ENCODE data around the gene DMRTC2.
A peak's percentile ranks its signal among the peaks of the same experiment; 100 is the strongest.
"Not testable (repeated sequence)": the region's sequence is repeated elsewhere in the genome, so short reads cannot be mapped to it uniquely, and the experiment has no call there.

The DMRTC2 gene

DNA sequence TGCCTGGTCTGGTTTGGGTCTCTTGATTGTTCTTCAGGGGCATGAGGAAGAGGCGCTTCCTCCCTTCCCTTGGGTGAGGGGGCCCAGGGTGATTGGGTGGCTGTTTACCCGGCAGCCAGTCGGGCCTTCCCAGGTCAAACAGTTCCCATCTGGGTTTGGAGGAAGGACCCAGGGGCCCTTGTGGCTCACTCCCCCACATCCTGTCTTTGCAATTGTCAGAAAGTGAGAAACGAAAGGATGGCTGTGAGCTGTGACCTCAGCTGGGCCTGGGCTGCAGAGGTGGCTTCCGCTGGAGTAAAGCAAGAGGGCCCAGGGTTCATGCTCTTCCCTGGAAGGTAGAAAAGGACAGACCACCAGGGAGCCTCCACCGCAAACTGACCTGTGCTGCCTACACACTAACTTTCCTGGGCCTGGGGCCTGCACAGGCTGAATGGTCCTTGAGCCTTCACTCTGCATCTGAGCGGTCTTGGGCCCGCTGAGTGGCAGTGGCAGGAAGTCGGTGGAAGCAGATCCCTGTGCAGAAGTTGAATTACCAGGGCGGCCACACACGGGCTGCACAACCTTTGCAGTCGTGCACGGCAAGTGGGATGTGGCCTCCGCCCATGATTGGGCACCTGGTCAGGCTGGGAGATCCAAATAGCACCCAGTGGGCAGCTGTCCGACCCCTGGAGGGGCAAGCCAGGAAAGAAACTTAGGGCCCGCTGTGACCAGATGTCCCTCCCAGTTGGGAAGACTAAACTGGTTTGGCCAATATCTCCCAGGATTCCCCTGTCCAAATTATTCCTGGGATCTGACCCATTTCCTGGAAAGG is 26.9 kb downstream of the DMRTC2 start:
- DNase-seq (ENCODE audit: low read depth) = peak; percentile 46

DNA sequence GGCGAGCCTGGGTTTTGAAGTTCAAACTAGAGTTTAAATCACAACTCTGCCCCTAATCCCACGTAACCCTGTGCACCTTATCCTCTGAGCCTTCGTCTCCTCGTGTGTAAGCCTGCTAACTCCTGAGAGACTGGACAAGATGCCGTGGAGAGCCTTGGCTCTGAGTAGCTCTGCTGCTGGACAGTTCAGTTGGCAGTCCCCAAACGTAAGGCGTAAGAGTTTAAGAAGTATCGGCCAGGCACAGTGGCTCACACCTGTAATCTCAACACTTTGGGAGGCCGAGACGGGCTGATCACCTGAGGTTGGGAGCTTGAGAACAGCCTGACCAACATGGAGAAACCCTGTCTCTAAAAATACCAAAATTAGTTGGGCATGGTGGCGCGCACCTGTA is 27.5 kb downstream of the DMRTC2 start:
- no peak for DNase-seq (ENCODE audit: low read depth)

DNA sequence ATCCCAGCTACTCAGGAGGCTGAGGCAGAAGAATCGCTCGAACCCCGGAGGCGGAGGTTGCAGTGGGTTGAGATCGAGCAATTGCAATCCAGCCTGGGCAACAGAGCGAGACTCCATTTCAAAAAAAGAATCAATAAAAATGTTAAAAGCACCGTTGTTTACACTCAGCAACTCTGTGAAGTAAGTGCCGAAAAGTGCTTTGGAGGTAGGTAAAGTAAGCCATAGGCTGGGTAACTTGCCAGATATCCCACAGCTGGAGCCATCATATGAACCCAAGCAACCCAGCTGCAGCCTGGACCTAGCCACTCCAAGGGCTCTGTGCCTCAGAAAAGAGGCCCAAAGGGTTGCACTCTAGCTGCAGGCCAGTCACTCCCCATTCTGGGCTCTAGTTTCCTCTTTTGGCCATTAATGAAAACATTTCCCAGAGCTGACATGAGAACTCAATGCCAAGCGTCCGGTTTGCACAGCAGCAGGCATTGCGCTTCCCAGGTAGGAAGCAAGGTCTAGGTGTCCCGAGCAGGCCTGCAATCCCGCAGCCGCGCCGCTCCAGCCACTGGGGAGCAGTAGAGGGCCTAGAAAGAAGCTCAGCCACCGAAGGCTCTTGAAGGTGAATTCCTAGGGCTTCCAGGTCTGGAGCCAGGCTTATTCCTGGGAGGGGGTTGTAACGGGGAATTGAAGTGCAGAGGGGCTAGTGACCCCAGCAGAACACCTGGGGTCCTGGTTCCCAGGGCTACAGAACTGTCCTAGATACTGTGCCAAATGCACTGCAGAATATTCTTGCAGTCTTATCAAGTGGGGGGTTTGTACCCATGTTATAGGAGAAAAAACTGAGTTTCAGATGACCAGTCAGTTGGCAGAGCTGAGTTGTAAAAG is 28.2 kb downstream of the DMRTC2 start:
- DNase-seq (ENCODE audit: low read depth) = peak; percentile 45

DNA sequence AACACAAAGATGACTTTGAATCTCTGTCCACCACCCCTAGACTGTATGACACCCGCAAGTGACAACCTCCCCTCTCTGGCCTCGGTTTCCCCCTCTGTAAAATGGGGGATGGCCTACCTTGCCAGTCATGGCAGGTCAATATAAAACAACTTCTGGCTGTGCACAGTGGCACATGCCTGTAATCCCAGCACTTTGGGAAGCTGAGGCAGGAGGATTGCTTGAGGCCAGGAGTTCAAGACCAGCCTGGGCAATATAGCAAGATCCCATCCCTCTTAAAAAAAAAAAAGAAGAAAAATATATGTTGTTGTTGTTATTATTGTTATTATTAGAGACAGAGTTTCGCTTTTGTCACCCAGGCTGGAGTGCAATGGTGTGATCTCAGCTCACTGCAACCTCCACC is 31.1 kb downstream of the DMRTC2 start:
- not testable (repeated sequence) for DNase-seq (ENCODE audit: low read depth)

DNA sequence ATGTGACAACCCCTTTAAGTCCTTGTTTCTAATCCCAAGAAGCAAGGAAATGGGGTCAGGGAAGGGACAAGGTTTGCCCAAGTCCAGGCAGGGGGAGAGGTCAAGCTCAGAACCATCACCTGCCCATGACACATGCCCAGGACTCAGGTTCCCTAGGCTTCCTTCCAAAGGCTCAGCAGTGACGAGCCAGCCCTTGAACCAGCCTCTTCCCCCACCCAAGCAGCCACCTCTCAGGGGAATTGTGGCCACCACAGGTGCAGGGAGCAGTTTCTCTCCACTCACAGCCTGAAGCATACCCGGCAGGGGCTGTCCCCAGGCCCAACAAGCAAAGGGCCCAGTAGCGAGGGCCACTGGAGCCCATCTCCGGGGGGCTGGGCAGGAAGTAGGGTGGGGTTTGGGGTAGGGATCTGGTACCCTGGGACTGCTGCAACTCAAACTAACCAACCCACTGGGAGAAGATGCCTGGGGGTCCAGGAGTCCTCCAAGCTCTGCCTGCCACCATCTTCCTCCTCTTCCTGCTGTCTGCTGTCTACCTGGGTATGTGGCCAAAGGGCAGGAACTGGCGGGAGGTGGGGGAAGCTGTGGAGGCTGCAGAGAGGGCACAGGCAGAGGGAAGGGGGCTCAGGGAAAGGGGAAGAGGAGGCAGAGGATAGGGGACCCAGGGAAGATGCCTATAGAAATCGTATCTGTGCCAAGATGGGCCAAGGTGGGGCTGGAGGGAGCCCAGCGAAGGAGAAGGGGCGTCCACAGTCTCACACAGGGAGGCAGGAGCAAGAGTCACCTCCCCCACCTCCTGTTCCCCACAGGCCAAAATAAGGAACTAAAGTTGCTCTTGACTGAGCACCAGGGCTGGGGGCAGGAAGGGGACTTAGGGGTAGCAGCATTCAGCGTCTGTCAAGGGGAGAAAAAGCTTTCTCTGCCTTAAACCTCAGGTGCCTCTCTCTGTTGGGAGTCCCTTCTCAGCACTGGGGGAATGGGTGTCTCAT is 32.3 kb downstream of the DMRTC2 start, which contains the start of gene CD79A:
Gene CD79A (plus strand): TSS at position 433 of the 986 bp plus-strand sequence. CDS start 26 bp downstream, at position 459.
- no peak for DNase-seq (ENCODE audit: low read depth)

DNA sequence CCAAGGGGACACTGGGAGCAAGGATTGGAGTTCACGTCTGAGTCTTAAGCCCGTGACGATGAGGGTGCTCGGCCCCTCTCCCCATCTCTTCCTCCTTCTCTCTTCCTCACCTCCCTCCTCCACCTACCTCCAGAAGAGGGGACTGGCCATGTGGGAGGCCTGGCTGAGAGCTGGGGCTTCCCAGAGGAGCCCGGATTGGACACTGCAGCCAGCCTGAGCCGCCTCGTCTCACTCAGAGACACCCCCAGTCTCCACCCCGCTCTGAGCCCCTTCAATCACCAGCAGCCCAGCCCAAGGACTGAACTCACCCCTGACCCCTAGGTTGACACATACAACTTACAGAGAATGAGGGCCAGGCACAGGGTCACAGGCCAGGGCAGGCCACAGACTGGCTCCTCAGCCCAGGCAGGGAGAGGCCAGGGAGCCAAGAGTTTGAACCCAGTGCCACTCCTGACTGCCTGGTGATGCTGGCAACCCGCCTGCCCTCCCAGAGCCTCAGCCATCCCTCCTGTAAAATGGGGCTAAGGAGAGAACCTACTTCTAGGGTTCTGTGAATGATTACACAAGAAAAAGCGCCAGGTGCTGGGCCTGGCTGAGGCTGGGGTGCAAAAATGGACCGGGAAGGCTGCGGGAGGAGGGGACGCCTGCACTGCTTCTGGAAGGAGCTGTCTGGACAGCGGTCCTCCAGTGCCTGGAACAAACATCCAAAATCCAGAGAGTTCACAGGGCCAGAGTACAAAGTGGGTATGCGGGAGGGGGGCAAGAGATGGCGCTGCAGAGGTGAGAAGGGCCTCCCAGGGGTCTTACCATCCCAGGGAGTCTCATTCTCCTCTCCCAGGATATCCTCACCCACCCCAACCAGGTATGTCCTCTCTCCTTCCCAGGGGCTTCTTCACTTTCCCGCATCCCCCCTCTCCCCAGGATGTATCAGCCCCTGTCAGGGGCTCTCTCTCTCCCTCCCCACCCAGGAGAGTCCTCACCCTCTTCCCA is 33.4 kb downstream of the DMRTC2 start:
- DNase-seq (ENCODE audit: low read depth) = no peak

DNA sequence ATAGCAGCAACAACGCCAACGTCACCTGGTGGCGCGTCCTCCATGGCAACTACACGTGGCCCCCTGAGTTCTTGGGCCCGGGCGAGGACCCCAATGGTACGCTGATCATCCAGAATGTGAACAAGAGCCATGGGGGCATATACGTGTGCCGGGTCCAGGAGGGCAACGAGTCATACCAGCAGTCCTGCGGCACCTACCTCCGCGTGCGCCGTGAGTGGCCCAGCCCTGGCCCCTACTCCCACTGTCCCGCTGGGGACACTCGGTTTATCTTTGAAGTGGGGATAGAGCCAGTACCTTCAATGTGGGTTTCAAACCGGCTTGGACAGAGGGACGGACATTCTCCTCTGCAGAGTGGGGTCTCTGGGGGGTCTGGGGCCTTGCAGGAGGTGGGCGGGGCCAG is 34.2 kb downstream of the DMRTC2 start:
- DNase-seq (ENCODE audit: low read depth) = no peak

DNA sequence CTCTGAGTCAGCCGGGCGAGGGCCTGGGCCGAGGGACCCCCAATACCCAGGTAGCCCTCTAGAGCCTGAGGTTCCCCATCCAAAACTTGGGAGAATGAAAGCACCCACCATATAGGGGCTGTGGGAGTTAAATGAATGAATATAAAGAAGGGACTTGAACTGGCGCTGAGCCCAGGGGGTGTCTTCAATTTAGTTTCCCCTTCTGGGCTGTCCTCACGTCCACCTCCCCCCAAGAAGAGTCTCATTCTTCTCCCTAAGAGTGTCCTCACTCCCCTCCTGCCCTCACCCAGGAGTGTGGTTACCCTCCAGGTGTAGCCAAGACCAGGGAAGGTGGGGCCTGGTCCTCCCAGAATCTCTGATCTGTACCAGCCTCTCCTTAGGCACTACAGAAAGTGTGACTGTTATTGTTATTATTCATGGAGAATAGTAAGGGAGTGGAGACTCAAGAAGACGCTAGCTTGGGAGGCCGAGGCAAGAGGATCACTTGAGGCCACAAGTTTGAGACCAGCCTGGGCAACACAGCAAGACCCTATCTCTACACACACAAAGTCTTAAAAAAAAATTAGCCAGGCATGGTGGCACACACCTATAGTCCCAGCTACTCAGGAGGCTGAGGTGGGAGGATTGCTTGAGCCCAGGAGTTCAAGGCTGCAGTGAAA is 35.0 kb downstream of the DMRTC2 start:
- DNase-seq (ENCODE audit: low read depth) = no peak

DNA sequence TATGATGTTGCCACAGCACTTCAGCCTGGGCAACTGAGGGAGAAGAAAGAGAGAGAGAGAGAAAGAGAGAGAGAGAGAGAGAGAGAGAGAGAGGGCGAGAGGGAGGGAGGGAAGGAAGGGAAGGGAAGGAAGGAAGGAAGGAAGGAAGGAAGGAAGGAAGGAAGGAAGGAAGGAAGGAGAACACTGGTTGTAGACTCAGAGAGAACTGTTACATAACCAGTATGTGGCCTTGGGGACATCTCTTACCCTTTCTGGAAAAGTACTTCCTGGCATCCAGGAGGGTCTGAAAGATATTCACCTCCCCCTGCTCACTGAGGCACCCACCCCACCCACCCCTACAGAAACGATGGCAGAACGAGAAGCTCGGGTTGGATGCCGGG is 35.5 kb downstream of the DMRTC2 start:
- no peak for DNase-seq (ENCODE audit: low read depth)

DNA sequence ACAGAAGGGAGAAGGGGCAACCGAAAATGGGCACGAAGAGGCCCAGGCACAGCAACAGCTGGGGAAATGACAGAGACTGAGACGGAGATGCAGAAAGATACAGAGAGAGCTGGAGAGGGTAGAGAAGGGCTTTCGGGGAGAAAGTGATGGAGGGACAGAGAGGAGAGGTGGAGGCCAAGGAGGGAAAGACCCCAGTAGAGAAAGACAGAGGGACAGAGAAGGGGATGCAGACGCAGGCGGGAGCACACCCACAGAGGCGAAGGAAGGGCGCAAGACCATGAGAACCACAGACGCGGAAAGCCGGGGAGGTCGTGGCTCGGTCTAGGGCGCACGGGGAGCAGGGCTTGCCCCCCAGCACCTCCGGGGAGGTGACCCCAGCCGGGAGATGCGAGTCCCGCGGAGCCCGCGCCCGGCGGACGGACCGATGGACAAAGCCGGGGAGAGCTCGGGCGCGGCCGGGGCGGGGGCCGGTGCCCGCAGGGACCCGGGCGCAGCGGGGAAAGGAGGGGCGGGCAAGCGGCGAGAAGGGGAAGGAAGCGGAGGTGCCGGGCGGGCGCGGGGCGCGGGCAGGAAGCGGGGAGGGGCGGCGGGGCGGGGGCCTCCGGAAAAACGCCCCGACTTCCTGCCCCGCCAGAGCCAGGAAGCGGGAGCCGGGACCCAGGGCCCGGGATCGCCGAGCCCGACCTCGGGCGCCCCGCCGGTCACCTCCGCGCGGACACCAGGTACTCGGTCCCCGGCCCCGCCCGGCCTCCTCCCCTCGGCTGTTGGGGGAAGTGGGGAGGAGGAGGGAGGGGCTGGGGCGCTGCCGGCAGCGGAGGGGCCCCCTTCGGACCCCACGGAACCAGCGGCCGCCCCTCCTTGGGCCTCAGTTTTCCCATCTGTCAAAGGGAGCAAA is 38.0 kb downstream of the DMRTC2 start, which contains the start of gene ARHGEF1:
Gene ARHGEF1 (plus strand): TSS at position 617 of the 895 bp plus-strand sequence. CDS start 4,899 bp downstream, outside the sequence.
- DNase-seq (ENCODE audit: low read depth) = peak; percentile 67

DNA sequence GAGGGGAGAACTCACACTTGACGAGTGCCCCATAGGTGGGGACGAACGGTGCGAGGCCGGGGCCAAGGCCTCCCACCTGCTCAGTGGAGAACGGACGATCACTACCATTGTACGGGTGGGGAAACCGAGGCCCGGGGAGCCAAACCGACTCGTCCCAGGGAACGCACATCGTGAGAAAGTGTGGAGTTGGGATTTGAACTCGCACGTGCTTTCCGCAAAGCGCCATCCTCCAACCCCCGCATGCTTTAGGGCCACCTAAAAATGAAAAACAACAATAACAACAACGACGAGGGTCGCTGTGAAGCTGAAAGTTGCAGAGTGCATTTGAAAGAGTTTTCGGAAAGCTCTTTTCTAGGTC is 38.6 kb downstream of the DMRTC2 start:
- no peak for DNase-seq (ENCODE audit: low read depth)

DNA sequence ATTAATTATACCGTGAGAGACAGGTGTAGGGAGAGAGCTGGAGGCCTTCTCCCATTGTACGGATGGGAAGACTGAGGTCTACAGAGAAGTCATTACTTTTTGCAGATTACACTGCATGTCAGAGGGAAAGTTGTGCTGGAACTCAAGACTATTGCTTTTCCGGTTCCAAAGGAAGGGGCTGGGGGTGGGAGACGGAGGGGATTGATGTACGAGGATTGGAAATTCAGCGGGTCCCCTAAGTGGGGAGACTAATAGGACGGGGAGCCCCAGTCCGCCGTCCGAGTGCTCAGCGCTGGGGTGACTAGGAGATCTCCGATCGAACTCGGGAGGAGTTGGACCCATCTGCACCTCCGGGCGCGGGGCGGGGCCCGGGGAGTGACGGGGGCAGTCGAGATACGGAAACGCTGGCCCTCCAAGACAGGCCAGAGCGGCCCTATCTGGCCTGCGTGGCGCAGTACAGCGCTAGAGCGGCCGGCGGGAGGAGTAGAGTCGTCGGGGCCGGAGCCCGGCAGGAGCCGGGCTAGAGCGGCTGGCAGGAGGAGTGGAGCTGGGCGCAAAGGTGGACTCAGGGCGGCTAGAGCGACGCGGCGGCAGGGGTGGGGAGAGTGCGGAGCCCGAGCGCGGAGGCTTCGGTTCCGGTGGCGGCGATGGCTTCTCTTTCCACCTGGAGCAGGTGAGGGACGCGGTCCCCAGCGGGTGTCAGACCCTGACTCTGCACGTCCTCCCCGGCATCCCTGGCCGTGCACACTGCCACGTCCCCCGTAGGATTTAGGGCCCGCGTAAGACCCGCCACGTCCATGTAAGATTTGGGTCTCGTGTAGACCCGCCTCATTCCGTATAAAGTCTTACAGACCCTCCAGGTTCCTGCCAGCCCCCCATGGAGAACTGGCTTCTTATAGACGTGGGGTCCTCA is 39.2 kb downstream of the DMRTC2 start:
- peak; percentile 80 for DNase-seq (ENCODE audit: low read depth)

DNA sequence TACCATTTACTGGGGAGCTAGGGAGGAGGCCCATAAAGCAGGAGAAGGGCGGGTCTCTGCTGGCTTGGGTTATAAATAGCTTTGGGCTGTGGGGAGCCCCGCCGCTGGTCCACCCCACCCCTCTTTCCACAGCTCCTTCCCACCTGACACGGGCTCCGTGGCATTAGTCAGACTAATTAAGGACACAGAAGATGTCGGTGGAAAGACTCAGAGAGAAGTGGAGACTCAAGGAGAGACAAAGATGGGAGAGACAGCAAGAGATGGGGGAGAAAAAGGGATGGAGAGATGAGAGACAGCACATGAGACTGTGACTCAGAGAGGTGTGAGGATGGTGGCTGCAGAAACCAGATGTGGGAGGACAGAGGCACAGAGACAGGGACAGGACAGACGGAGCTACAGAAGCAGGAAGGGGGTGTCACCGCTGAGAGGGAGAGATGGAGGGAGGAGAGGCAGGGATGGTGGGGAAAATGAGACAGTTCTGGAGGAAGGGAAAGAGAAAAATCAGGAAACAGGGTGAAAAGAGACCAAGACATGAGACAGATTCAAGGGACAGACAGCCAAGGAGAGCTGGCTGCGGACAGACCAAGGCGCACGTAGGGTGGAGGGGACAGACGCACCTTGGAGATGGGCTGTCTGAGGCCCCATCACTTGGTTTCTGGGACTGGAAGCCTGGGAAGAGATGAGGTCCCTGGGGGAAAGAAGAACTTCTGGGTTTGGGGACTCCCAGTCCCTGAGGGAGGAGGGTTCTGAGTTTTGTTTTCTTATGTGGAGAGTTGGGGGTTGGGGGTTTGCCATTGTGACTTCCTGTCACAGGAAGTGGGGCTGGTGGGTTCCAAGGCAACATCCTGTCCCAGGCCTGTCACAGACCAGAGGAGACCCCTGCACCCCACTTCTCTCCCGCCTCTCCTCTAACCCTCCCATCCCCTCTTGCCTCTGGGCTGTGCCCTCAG is 42.2 kb downstream of the DMRTC2 start:
- peak; percentile 63 for DNase-seq (ENCODE audit: low read depth)

DNA sequence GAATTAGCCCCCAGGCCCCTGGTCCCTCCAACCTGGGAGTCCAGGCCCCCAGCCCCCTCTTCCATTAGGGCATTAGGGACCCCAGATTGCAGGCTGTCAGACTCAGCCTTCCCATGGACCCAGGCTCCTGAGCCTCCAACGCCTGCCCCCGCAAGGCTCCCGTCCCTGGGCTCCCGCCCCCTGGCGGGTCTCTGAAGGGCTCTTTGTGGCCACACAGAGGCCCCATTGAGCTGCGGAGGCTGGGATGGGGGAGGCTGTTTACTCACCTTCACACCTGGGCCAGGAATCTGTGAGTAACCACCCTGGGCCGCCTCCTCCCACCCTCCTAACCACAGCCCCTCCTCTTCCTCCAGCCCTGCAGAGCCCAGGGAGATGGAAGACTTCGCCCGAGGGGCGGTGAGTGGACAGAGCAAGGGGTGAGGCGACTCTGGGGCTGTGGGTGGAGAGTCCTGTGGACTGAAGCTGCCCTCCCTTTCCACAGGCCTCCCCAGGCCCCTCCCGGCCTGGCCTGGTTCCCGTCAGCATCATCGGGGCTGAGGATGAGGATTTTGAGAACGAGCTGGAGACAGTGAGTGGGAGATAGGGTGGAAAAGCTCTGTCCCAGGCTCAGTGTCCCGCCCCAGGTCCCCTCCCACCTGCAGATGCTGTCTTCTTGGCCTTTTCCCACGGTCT is 43.0 kb downstream of the DMRTC2 start:
- DNase-seq (ENCODE audit: low read depth) = peak; percentile 82

DNA sequence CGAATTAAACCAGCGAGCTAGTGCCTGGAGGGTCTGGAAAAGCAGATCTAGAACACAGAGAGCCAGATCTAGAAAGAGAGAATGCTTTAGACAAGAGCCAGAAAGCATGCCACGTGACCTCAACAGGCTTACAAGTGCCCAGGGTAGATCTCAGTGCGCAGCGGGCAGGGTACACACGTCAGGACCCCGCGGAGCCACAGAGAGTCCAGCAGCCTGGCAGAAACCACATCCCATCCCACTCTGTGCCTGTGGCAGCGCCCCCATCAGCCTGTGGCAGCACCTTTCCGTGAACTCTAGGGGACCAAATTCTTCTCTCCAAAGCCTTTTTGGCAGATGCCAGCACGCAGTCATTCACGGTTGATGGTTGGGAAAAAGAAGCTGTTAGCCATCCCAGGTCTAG is 44.1 kb downstream of the DMRTC2 start:
- no peak for DNase-seq (ENCODE audit: low read depth)

DNA sequence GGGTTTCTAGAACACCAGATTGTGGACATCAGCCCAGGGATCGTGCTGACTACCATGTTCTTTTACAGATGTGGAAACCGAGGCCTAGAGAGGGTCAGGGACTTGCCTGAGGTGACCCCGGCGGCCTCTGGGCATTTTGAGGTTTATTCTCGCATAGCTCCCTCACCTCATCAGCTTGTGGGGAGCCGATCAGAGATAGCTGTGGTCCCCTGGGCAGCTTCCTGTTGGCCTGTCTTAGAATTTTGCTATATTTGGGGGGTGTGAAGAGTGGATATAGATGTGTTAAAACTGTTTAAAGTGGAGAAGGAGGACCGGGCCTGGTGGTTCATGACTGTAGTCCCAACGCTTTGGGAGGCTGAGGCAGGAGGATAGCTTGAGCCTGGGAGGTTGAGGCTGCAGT is 45.1 kb downstream of the DMRTC2 start:
- no peak for DNase-seq (ENCODE audit: low read depth)

All from activated T-helper 1 cell treated with Interleukin-2 at 50 U/mL for 16 hours (primary cell).